Activated CD4-positive, alpha-beta T cell treated with anti-CD3 and anti-CD28 coated beads for 48 hours (primary cell): ENCODE measurements around the gene PRDM16.

ENCODE experiments used
- DNase-seq: peaks from one replicate; pipeline ENCODE4 v3.0.0-alpha.2; 2020

PRDM16 gene

GRCh38 chr1:3111348-3112021 is 42.5 kb downstream of the PRDM16 start:
- no peak for DNase-seq

GRCh38 chr1:3112526-3112925 is 43.5 kb downstream of the PRDM16 start:
- DNase-seq, result no peak

- DNase-seq, result no peak
These were observed 44.2 kb downstream of the PRDM16 start for GRCh38 chr1:3113047-3113740.

- DNase-seq, result no peak
These were observed 44.7 kb downstream of the PRDM16 start for GRCh38 chr1:3113741-3114056.

- DNase-seq, result no peak
These were observed 45.2 kb downstream of the PRDM16 start for GRCh38 chr1:3114131-3114744.

DNA sequence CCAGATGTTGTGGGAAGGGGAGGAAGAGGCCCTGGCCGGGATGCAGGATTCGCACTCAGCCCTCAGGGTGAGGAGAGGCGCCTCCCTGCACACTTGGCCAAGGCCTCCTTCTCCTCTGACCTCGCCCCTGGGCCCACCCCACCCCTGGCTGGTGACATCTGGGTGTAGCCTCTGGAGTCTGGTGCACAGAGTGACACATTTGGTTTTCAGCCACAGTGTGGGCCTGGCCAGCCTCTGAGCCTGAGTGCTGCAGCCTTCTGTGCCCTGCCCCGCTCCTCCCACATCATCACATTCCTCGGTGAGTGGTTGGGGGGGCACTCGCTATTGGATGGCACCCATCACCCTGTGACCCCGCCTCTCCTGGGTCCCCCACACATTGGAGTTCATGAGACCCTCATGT is 45.8 kb downstream of the PRDM16 start:
- no peak for DNase-seq

DNA sequence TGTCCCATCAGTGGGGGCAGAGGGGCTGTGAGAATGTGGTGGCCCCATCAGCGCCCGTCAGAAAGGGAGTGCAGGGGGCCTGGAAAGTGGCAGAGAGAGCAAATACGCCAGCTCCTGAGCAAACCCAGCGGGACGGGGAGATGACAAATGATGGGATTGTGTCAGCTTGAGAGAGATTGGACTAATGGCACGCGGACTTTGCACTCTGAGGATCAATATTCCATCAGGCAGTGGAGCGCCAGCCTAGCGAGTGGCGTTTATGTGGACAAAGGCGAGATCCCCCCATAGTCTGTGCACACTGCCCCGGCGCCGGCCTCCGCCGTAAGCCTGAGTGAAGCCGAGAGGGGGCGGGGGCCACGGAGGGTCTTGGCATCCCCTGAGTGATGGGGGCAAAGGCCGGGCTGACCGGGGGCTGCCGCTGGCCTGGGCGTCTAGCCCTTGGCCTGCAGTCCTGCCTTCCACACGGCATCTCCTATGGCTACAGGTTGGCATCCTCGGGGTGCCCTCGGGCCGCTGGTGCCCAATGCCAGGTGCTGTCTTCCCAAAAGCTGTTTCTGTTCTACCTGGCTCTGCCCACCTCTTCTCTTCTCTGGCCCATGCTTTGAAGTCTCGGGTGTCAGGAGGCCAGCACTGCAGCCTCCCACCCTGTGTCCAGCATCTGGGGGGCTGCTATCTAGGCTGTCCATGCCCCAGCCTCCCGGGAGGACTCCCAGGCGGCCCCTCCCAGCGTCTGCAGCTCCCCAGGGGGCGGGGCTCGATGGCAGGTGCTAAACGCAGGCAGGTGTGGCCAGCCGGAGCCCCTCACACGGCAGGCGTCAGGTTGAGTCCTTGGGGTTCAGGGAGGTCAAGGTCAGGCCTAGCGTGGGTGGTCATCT is 46.5 kb downstream of the PRDM16 start:
- no peak for DNase-seq

- no peak for DNase-seq
These were observed 47.1 kb downstream of the PRDM16 start for GRCh38 chr1:3116150-3116510.

DNA sequence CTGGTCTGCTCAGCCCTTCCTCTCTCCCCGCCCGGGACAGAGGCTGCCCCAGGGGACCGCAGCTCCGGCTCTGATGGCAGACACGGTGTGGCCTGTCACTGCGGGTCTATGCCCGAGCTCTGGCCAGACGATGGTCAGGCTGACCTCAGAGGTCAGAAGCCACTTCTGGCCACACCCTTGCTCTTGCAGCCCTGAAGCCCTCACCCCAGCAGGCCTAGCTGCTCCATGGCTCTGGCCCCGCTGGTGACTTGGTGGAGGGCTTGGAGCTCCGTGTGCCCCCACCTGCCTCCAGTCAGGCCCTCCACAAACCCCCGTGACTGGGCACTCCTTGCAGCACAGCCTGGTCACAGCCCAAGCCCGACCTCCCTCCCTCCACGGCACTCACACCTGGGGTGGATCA is 47.6 kb downstream of the PRDM16 start:
- no peak for DNase-seq

GRCh38 chr1:3117879-3118278 is 48.9 kb downstream of the PRDM16 start:
- DNase-seq, result no peak

DNA sequence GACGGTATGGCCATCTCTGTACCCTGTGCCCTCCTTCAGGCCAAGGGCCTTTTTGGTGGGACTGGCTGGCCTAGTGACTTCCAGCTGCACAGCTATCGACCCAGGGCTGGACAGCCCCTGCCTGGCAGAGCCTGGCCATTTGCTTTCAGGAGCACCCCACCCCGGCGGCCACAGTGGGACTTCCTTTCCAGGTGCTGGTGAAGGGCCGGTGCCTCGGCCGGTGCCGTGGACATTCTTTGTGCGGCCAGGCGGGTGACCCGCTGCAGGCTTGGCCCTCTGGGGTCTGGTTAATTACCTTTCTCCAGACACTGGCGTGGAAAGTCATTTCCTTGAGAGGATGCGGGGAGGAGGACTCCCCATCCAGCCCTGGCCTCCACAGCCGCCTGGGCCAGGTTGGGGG is 50.1 kb downstream of the PRDM16 start:
- no peak for DNase-seq

DNA sequence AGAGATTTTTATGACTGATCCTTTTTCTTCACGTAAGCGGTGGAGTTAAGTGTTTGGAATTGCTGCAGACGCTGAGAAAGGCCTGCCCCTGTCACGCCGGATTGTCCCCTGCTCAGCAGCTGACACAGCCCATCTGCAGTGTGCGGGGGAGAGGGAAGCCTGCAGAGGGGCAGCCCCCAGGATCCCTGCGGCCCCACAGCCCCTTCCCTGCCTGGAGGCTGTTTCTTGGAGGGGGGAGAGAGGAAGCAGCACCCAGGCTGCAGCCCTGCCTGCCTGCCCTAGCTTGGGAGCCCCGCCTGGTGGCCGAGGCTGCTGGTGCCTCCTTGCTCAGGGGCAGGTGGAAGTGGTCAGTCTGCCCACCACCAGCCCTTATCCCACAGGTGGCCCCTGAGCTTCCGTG is 50.7 kb downstream of the PRDM16 start:
- no peak for DNase-seq

DNA sequence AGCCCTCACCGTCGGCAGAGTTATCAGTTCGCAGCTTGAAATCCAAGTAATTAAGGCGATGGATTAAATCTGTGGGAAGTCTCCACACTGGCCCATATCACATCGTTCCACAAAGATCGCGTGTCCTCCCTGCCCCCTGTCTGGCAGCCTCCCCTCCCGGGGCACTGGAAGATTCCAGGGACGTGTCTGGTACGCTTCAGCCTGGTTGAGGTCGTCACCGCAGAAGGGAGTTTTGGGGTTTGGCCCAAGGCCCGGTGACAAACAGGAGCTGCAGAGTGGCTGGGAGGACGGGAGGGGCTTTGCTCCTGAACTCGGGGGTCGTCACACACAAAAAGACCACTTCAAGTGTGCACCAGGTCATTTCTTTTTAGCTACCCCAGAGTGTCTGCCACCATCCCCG is 51.1 kb downstream of the PRDM16 start:
- DNase-seq, result no peak

GRCh38 chr1:3120994-3121393 is 52.0 kb downstream of the PRDM16 start:
- no peak for DNase-seq

DNA sequence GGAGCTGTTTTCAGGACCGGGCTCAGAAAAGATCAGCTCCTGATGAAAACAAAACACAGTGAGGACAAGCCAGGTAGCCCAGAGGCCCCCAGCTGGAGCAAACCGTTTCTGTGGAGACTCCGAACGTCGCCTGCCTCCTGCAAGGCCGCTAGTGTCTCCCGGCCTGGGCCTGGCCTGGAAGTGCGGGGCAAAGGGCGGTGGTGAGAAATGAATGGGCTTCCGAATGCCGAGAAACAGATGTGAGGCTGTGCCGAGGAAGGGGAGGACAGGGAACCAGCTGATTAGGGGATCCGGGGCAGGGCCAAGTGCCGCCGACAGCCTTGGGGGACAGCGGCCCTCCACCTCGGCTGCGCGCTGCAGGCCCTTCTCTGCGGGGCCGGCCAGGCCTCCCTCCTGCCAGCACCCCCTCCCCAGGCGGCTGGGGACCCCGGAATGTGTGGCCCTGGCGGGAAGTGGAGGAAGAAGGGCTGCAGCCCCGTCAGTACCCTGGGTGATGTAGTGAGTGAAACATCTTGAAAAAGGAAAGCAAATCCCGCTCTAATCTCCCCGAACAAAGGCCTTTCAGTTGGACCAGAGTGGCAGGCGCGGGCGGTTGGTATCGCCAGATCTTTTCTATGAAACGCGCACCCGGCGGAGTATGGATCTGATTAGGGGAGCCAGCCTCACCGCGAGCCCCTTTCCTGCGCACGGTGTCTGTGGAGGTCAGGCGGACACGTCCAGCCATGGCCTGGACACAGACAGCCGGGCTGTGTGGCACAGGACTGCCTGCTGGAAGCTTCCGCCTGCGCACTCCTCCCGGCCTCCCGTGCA is 52.6 kb downstream of the PRDM16 start:
- DNase-seq, result no peak

DNA sequence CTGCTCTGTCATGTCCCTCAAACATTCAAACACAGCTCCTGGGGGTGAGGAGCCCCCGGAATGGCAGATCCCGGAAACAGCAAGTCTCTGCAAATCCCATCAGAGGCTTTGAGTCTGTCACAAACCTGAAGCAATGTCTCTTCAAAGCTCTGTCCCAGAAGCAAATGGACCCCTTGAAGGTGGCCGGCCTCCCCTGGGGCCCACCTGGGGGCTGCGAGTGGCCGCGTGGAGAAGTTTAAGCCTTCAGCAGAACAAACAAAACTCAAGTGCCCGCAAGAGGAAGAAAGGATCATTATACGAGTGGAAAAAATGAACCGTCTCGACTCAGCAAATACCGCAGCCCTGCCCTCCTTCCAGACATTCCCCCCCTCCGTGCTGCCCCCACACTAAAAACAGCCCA is 53.3 kb downstream of the PRDM16 start:
- DNase-seq, result no peak

- DNase-seq, result no peak
These were observed 55.2 kb downstream of the PRDM16 start for GRCh38 chr1:3124246-3124645.

DNA sequence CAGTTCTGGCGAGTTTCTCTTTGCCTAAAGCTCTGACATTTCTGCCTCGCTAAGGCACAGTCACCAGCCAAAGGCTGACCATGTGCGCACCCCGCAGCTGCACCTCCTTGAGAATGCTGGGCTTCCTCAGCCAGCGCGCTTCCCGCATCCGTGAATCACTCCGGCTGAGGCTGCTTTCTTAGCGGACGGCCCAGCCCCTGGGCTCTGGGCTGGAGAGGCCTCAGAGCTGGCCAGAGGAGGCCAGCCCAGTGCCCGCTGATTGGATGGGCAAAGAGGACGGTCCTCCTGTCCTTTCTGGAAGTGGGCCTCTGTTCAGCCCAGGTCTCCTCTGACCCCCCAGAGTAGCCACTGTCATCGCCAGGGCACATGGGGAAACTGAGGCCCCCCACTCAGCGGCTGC is 56.1 kb downstream of the PRDM16 start:
- no peak for DNase-seq

GRCh38 chr1:3125546-3126368 is 56.8 kb downstream of the PRDM16 start:
- DNase-seq, result no peak

- DNase-seq, result no peak
These were observed 58.0 kb downstream of the PRDM16 start for GRCh38 chr1:3126756-3127678.

- DNase-seq, result no peak
These were observed 58.7 kb downstream of the PRDM16 start for GRCh38 chr1:3127738-3128137.
